Liver (tissue), 9 donors: Measurements from ENCODE around the gene TMEM53. TPM values are rescaled to one million over a fixed set of nuclear protein-coding genes. Genes with fewer than 3 reads are reported as not detected.

Experiments
- DNase-seq: peaks from one replicate; pipeline ENCODE4 v3.0.0-alpha.2; 2017; ENCODE audit warnings: low spot score
- H3K27ac ChIP-seq, 2 donors: one replicate each; pipeline ENCODE4 v1.7.0; 2013; ENCODE audit warnings: inconsistent platforms in 2 of 2, low read length in 2 of 2, control low read depth in 1 of 2, low read depth in 1 of 2, mild to moderate bottlenecking in 1 of 2
- H3K27me3 ChIP-seq, 4 donors: one replicate each; pipeline versions ENCODE4 v1.6.1 to v1.7.0; 2013; ENCODE audit warnings: low read length in 3 of 4, inconsistent platforms in 1 of 4, mild to moderate bottlenecking in 1 of 4, moderate library complexity in 1 of 4; ENCODE audit not compliant: control insufficient read depth in 4 of 4, insufficient read depth in 4 of 4
- H3K36me3 ChIP-seq, 4 donors: one replicate each; pipeline versions ENCODE4 v1.6.1 to v1.7.0; 2013; ENCODE audit warnings: low read length in 3 of 4, mild to moderate bottlenecking in 3 of 4, low read depth in 1 of 4, moderate library complexity in 1 of 4; ENCODE audit not compliant: control insufficient read depth in 4 of 4, insufficient read depth in 3 of 4
- H3K4me1 ChIP-seq, 4 donors: one replicate each; pipeline versions ENCODE4 v1.6.1 to v1.7.0; 2013; ENCODE audit warnings: low read length in 3 of 4, mild to moderate bottlenecking in 3 of 4, moderate library complexity in 1 of 4; ENCODE audit not compliant: control insufficient read depth in 4 of 4, insufficient read depth in 4 of 4
- H3K4me3 ChIP-seq, 3 donors: one replicate each; pipeline versions ENCODE4 v1.6.1 to v1.7.0; 2013; ENCODE audit warnings: low read length in 3 of 3, control low read depth in 1 of 3, low read depth in 1 of 3, mild to moderate bottlenecking in 1 of 3
- H3K9ac ChIP-seq, 2 donors: one replicate each; pipeline ENCODE4 v1.7.0; 2013; ENCODE audit warnings: low read length in 2 of 2, mild to moderate bottlenecking in 2 of 2, moderate library complexity in 2 of 2, control low read depth in 1 of 2, low read depth in 1 of 2
- H3K9me3 ChIP-seq, 4 donors: one replicate each; pipeline versions ENCODE4 v1.6.1 to v1.7.0; 2013; ENCODE audit warnings: low read length in 3 of 4; ENCODE audit not compliant: control insufficient read depth in 4 of 4
- ATF3 ChIP-seq: IDR thresholded peaks from 2 replicates; pipeline ENCODE4 v1.6.1; 2016; ENCODE audit warnings: antibody characterized with exemption
- CTCF ChIP-seq: fragments of 150-350 bp; IDR thresholded peaks from 2 replicates; pipeline ENCODE4 v1.5.1; 2017; ENCODE audit warnings: improper control_type of control experiment, low read depth, low read length; ENCODE audit not compliant: missing input control
- FOXA1 ChIP-seq: IDR thresholded peaks from 2 replicates; pipeline ENCODE4 v1.6.1; 2016; ENCODE audit warnings: antibody characterized with exemption
- FOXA2 ChIP-seq: IDR thresholded peaks from 2 replicates; pipeline ENCODE4 v1.6.1; 2016; ENCODE audit warnings: antibody characterized with exemption
- GABPA ChIP-seq, 2 donors: IDR thresholded peaks in 1 of 2; conservative IDR thresholded peaks in 1 of 2; 2 replicates each; pipeline ENCODE4 v1.6.1; 2016; ENCODE audit warnings: antibody characterized with exemption in 2 of 2, mild to moderate bottlenecking in 1 of 2, moderate library complexity in 1 of 2
- HNF4A ChIP-seq, 2 donors: conservative IDR thresholded peaks; 2 replicates each; pipeline ENCODE4 v1.6.1; 2016; ENCODE audit warnings: antibody characterized with exemption in 2 of 2, mild to moderate bottlenecking in 2 of 2
- HNF4G ChIP-seq: IDR thresholded peaks from 2 replicates; pipeline ENCODE4 v1.6.1; 2016; ENCODE audit warnings: antibody characterized with exemption
- MAX ChIP-seq: IDR thresholded peaks from 2 replicates; pipeline ENCODE4 v1.6.1; 2016; ENCODE audit warnings: antibody characterized with exemption
- REST ChIP-seq: IDR thresholded peaks from 2 replicates; pipeline ENCODE4 v1.6.1; 2016; ENCODE audit warnings: antibody characterized with exemption, mild to moderate bottlenecking
- RXRA ChIP-seq, 2 donors: IDR thresholded peaks; 2 replicates each; pipeline ENCODE4 v1.6.1; 2017 to 2018; ENCODE audit warnings: antibody characterized with exemption in 2 of 2, mild to moderate bottlenecking in 1 of 2
- SP1 ChIP-seq: IDR thresholded peaks from 2 replicates; pipeline ENCODE4 v1.6.1; 2018; ENCODE audit warnings: antibody characterized with exemption, mild to moderate bottlenecking
- TAF1 ChIP-seq: conservative IDR thresholded peaks from 2 replicates; pipeline ENCODE4 v1.6.1; 2016; ENCODE audit warnings: antibody characterized with exemption, mild to moderate bottlenecking
- ZBTB33 ChIP-seq: IDR thresholded peaks from 2 replicates; pipeline ENCODE4 v1.6.1; 2016; ENCODE audit warnings: antibody characterized with exemption
- WGBS: extraction: QIAGEN DNeasy Blood & Tissue Kit; methylation state at CpG from one replicate; pipeline ENCODE4 v1.1.7; 2013; 5-methylcytosine and 5-hydroxymethylcytosine counted together
- polyA plus RNA-seq, 2 donors: library from polyadenylated mRNA; stranded (reverse) in 1 of 2; unstranded in 1 of 2; fragments of 200-250 nt in 1 of 2; fragments of >200 nt in 1 of 2; fragmentation: Nextera tagmentation in 1 of 2; extraction: Ambion mirVana in 1 of 2; gene quantifications; one replicate each; pipeline versions ENCODE4 v1.2.1 to v1.2.3, GENCODE V29; 2013 to 2015
- total RNA-seq, 2 donors: library from RNA; depleted of rRNA; stranded (reverse); fragments of >200 nt; gene quantifications; one replicate each; pipeline ENCODE4 v1.2.3, GENCODE V29; 2014
- donor health status: healthy.
- donor health status: healthy.
- donor health status: healthy.
- donor health status: healthy.
- donor health status: healthy.

TMEM53 gene
- total and polyA plus RNA-seq, 4 donors = 9.9 to 89.2 (median 29.4) TPM

- no peak for TF ChIP-seq REST
Observed at GRCh38 chr1:44636688-44637598, 37.3 kb downstream of the TMEM53 start (continued).

- H3K9ac ChIP-seq = no peak overlapping the region
- no peaks in the 10 kb centered on the region for H3K9me3 ChIP-seq
- H3K36me3 ChIP-seq = peaks cover 22 to 53% (median 34%) of the 10 kb centered on the region in 4 donors
- no peak overlapping the region for H3K4me3 ChIP-seq
- no peak overlapping the region for H3K27ac ChIP-seq
- WGBS = 95% methylated on average over 14 of the region's 14 CpGs
- no peak for TF ChIP-seq GABPA (IDR thresholded peaks at IDR 0.05 in 1 of 2, conservative IDR thresholded peaks at IDR 0.05 in 1 of 2)
- no peak for TF ChIP-seq HNF4A (conservative IDR thresholded peaks at IDR 0.05)
- TF ChIP-seq ZBTB33 = no peak
- no peak for TF ChIP-seq HNF4G
- TF ChIP-seq FOXA2 = no peak
- TF ChIP-seq MAX = no peak
- no peak for TF ChIP-seq SP1
- no peak for TF ChIP-seq CTCF
- no peak for TF ChIP-seq TAF1
- TF ChIP-seq RXRA (IDR thresholded peaks at IDR 0.05) = no peak
- TF ChIP-seq ATF3 = no peak
- no peak for TF ChIP-seq FOXA1
- no peak for DNase-seq
- no peaks in the 10 kb centered on the region for H3K27me3 ChIP-seq
- peaks cover 3 to 19% (median 12%) of the 10 kb centered on the region in 4 donors for H3K4me1 ChIP-seq
Observed at GRCh38 chr1:44636083-44636687, 38.1 kb downstream of the TMEM53 start.
